ENCODE results near the gene TEAD3.
"Not testable (repeated sequence)": the region's sequence is repeated elsewhere in the genome, so short reads cannot be mapped to it uniquely, and the experiment has no call there.

The TEAD3 gene

DNA sequence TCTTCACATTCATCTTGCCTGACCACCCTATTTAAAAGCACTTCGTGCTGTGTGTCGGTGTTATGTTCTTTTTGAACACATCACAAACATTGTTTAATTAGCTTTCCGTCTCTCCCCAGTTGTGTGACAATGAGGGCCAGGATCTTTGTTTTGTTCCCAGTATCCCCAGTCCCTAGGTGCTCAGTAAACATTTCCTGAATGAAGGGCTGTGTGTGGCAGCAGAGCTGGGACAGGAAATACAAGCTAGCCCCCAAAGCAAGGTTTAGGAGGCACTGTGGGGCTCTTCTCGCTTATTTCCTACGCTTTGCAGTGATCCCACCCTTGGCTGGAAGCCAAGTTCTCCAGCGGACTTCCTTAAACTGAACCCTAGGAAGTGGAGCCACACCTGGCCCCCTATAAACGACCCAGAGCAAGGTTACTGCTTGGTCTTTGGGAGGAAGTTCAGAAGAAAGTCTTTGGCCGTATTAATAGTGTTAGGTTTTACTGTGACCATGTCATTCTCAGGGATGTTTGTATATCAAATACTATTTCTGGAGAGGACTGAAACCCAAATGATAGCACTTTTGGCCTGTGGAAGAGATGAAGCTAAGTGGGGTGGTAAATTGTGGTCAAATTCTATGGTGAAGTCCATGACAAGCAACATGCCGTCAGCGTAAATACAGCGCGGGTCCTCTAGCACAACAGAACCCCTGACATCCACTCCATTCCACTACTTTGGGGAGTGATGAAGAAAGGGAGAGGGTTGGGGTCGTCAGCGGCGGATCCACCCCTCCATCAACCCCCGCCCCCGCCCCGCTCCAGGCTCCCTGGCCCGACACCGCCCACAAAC is 45.3 kb downstream of the TEAD3 start:
- DNase-seq (ENCODE audit: low spot score): no peak

DNA sequence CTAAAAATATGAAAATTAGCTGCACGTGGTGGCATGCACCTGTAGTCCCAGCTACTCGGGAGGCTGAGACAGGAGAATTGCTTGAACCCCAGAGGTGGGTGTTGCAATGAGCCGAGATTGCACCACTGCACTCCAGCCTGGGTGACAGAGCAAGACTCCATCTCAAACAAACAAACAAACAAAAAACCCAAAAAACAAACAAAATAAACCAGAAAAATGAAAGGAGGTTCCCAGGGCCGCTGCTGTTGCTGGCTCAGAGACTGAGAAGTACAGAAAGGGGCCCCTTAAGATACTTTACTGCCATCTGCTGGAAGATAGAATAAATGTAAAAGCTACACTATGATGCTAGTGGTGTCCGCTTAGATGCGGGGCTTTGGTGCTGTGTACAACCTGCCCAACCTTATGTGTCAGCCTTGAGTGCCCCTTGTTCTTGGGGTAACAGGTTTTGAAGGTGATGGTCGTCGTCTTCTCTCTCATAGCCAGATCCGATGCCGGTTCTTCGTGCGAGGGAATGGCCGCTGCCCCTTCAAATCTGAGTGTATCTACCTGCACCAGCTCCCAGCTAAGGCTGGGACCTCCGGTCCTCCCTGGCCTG is 47.5 kb downstream of the TEAD3 start:
- DNase-seq (ENCODE audit: low spot score): peak; percentile 87

DNA sequence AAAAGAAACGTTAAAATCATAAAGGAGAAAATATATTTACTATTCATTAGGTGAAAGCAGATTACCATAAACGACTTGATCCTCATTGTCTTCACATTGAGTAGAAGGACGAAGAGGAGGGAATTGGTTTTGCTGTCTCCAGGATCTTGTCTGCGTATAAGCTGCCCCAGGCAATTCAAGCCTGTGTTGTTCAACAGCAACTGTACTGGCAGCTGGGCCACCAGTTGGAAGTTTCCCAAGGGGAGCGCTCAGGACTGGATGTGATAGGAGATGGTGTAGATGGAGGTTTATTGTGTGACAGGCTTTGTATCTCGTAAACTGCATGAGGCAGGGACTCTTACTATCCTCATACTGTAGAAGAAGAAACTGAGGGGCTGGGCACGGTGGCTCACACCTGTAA is 48.7 kb downstream of the TEAD3 start:
- DNase-seq (ENCODE audit: low spot score): no peak

DNA sequence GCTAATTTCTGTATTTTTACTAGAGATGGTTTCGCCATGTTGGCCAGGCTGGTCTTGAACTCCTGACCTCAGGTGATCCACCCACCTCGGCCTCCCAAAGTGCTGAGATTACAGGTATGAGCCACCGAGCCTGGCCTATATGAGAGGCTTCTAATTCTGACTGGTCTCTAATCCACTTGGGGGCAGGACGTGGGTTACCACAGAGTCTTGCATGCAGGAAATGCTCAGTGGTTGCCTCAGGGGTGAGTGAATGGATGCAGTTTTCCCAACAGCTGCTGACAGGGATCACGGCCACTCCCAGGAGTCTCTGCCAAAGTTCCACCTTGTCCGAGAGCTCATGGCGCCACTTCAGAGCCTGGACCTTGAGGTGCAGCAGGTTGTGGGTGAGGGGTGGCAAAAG is 51.2 kb downstream of the TEAD3 start:
- DNase-seq (ENCODE audit: low spot score): no peak

- DNase-seq (ENCODE audit: low spot score): no peak
Observed at GRCh38 chr6:35443341-35444030, 53.4 kb downstream of the TEAD3 start.

DNA sequence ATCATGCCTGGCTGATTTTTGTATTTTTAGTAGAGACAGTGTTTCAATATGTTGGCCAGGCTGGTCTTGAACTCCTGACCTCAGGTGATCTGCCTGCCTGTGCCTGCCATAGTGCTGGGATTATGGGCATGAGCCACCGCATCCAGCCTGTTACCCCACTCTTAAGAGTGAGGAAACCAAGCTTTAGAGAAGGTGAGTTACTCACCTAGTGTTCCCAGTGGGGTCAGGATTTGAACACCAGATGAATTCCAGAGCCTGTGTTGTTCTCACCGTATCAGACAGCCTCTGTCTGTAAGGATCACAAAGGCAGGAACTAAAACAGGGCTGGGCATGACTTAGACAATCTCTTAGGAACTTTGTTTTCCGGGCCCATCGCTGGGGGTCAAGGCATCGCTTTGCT is 54.2 kb downstream of the TEAD3 start:
- DNase-seq (ENCODE audit: low spot score): no peak

DNA sequence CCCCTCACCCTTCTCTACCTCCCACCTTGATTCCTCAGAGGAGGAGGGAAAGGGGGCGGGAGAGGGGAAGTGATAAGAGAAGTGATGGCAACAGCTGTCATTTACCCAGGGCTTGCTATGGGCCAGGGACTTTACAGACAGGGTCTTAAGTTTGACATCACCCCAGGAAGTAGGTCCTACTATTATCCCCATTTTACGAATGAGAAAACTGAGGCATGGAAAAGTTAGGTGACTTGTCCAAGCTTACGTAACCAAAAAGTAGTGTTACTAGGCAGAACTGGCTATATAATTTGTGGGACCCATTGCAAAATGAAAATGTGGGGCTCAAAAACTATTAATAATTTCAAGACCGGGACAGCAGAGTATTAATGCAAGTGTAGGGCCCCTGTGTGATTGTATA is 55.2 kb downstream of the TEAD3 start:
- DNase-seq (ENCODE audit: low spot score): no peak

DNA sequence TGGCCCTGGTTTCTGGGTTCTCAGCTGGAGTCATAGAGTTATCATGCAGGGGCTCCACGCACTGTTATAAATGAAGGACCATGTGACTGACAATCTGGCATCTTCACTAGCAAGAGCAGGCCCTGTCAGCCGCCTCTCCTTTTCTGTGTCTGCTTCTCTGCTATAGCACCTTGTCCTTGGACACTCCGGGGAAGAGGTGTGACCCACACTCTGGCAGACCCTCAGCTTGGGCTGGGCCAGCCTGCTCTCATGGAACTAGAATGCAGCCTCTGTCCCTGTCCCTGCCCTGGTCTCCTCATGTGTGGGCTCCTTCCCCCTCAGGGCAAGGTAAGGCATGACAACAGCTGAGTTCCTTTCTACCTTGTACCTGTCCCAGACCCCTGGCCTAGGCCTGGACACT is 55.7 kb downstream of the TEAD3 start:
- DNase-seq (ENCODE audit: low spot score): no peak

DNA sequence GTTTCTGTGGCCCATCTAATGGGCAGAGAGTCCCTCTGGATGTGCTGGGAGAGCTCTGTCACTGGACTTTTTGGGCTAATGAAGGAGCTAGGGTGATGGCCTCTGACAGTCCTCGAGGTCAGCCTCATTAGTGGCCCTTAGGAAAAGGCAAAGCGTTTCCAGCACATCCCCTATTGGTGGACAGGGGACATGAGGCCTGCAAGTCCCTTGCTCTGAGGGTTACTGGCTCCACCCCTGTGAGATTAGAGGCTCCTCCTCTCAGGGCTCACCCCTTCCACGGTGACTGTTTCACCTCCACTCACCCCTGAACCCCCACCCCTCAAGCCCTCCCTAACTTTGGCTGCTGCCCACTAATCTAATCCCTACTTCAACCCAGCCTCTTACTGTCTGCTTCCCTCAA is 57.6 kb downstream of the TEAD3 start:
- no peak for DNase-seq (ENCODE audit: low spot score)

- not testable (repeated sequence) for DNase-seq (ENCODE audit: low spot score)
Observed at GRCh38 chr6:35438378-35439065, 58.4 kb downstream of the TEAD3 start.

- no peak for DNase-seq (ENCODE audit: low spot score)
Observed at GRCh38 chr6:35436071-35436857, 60.6 kb downstream of the TEAD3 start.

GRCh38 chr6:35435074-35435837 is 61.6 kb downstream of the TEAD3 start:
- no peak for DNase-seq (ENCODE audit: low spot score)

- not testable (repeated sequence) for DNase-seq (ENCODE audit: low spot score)
Observed at GRCh38 chr6:35432702-35433101, 64.2 kb downstream of the TEAD3 start.

DNA sequence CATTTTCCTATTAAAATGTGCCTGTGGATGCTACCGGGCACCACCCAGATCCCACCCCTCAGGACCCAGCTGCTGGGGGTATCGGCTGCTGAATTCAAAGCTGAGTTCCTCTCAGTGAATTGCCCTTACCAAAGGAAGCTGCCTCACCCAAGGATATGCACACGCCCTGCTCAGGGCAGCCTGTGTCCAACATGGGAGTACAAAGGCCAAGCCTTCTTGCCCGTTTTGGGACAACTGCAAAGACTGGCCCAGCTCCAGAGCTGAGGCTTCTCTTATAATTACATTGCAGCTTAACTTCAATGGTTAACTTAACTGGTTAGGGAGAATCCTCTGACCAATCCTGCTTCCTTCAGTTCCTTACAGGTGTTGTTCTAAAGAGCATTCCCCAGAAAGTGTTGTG is 64.6 kb downstream of the TEAD3 start:
- DNase-seq (ENCODE audit: low spot score): no peak

- no peak for DNase-seq (ENCODE audit: low spot score)
Observed at GRCh38 chr6:35429463-35429862, 67.4 kb downstream of the TEAD3 start.

DNA sequence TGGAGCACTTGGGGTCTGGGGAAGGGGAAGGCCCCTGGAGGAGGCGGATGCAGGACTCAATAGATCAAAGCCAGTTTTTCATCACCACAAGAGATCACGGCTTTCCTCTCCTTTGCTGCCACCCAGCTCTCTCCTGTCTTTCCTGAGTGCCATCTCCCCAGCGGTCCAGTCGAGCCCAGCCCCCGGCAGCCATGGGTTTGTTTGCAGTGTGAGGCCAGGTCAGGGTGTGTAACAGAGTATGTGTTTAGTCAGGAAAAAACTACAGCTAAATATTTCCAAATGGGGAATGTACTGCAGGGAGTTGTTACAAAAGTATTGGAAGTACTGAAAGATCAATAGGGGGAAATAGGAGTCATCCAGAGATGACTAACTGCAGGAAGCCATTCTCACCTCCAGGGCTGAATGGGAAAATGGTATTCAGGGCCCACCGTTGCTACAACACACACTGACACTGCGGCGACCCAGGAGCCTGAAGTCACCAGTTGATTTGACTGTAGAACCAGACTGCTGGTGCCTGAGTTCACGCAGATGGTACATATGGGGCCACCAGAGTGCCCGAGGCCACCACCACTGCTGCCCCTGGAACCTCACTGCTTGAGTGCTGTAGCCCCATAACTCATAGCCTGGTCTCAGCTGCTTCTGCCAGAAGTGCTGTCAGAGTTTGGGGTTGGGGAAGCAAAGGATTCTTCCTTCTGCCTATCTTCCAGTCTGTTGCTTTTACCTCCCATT is 68.3 kb downstream of the TEAD3 start:
- DNase-seq (ENCODE audit: low spot score): no peak

- DNase-seq (ENCODE audit: low spot score): no peak
Observed at GRCh38 chr6:35427851-35428321, 69.0 kb downstream of the TEAD3 start.

GRCh38 chr6:35427435-35427834 is 69.4 kb downstream of the TEAD3 start:
- no peak for DNase-seq (ENCODE audit: low spot score)

GRCh38 chr6:35426074-35426473 is 70.8 kb downstream of the TEAD3 start:
- DNase-seq (ENCODE audit: low spot score): no peak

GRCh38 chr6:35425284-35425683 is 71.6 kb downstream of the TEAD3 start:
- no peak for DNase-seq (ENCODE audit: low spot score)
